WERI-Rb-1 (cell line): Measurements from ENCODE around the gene PIK3R6.

ENCODE experiments used
- DNase-seq: peaks from one replicate; pipeline ENCODE4 v3.0.0-alpha.2; 2020
- H3K27ac ChIP-seq: fragments of 250-450 bp; sonication (Bioruptor Pico); 2 replicates; pipeline ENCODE4 v1.5.1; 2020; ENCODE audit warnings: mild to moderate bottlenecking, moderate library complexity
- H3K27me3 ChIP-seq: fragments of 250-450 bp; sonication (Bioruptor Pico); 2 replicates; pipeline ENCODE4 v1.5.1; 2021; ENCODE audit warnings: mild to moderate bottlenecking, low read depth, moderate library complexity; ENCODE audit not compliant: insufficient read depth, severe bottlenecking
- H3K36me3 ChIP-seq: fragments of 250-450 bp; sonication (Bioruptor Pico); 2 replicates; pipeline ENCODE4 v1.5.1; 2020; ENCODE audit warnings: mild to moderate bottlenecking, moderate library complexity
- H3K4me3 ChIP-seq: 2 replicates; pipeline ENCODE4 v1.5.1; 2011; ENCODE audit warnings: low read depth, mild to moderate bottlenecking, control low read depth, low read length
- H3K9me3 ChIP-seq: fragments of 250-450 bp; sonication (Bioruptor Pico); 2 replicates; pipeline ENCODE4 v1.5.1; 2021; ENCODE audit warnings: mild to moderate bottlenecking, moderate library complexity; ENCODE audit not compliant: severe bottlenecking
- TF ChIP-seq, protein P1 (sequence below): IDR thresholded peaks from 2 replicates; pipeline ENCODE4 v1.5.1; 2011; ENCODE audit warnings: low read depth, mild to moderate bottlenecking, control low read depth, inconsistent platforms, low read length

Gene PIK3R6

GRCh38 chr17:8785547-8786413, 81.7 kb downstream of the PIK3R6 start:
- Histone ChIP-seq H3K9me3 (no peaks in the 10 kb centered on the region), H3K27ac (peak overlapping the region; percentile 26; the same call in 1 of the 2 replicates), H3K4me3 (no peak overlapping the region), H3K27me3 (no peaks in the 10 kb centered on the region), H3K36me3 (no peaks in the 10 kb centered on the region)
- peak; percentile 84 for DNase-seq
- TF ChIP-seq, protein P1, sequence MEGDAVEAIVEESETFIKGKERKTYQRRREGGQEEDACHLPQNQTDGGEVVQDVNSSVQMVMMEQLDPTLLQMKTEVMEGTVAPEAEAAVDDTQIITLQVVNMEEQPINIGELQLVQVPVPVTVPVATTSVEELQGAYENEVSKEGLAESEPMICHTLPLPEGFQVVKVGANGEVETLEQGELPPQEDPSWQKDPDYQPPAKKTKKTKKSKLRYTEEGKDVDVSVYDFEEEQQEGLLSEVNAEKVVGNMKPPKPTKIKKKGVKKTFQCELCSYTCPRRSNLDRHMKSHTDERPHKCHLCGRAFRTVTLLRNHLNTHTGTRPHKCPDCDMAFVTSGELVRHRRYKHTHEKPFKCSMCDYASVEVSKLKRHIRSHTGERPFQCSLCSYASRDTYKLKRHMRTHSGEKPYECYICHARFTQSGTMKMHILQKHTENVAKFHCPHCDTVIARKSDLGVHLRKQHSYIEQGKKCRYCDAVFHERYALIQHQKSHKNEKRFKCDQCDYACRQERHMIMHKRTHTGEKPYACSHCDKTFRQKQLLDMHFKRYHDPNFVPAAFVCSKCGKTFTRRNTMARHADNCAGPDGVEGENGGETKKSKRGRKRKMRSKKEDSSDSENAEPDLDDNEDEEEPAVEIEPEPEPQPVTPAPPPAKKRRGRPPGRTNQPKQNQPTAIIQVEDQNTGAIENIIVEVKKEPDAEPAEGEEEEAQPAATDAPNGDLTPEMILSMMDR, result peak; percentile 91

DNA sequence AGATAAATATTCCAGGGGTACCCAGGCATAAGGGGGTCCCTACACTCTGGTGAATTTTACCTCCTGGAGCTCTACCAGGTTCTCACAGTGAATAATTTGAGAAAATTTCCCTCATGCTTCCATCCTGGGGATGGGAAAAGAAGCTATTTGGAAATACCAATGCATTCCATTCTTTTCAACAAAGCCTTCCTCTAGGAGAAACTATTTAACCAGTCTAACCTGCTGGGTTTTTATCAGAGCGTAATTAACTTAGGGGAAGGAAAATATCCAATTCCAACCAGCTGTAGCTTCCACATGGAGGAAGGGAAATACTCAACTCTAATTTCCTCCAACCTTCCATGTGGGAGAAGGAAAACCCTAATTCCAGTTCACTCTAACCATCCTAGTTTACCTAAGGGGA, 85.3 kb downstream of the PIK3R6 start:
- no peaks in the 10 kb centered on the region for H3K27me3 ChIP-seq
- no peaks in the 10 kb centered on the region for H3K36me3 ChIP-seq
- TF ChIP-seq, protein P1, result no peak
- no peak overlapping the region for H3K4me3 ChIP-seq
- DNase-seq, result no peak
- H3K27ac ChIP-seq, result no peak overlapping the region
- no peaks in the 10 kb centered on the region for H3K9me3 ChIP-seq

DNA sequence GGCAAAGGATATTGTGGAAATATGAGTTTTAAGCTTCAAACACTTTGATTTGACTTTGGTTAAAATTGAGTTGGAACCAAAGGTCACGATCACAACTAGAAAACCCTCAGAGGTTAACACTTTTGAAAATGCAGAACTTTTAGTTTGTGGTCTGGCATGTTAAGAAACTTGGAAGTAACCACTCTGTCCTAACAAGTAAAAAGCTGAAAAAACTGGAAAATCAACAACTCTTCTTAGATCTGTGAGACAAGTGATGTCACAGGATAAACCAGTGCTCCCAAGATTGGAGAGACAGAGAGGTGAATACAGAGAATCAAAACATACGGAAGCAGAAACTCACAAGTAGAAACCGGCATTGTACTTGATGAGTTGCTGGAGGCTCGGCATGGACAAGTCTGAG, 85.7 kb downstream of the PIK3R6 start:
- Histone ChIP-seq H3K4me3 (no peak overlapping the region), H3K27me3 (no peaks in the 10 kb centered on the region)
- no peak for DNase-seq

DNA sequence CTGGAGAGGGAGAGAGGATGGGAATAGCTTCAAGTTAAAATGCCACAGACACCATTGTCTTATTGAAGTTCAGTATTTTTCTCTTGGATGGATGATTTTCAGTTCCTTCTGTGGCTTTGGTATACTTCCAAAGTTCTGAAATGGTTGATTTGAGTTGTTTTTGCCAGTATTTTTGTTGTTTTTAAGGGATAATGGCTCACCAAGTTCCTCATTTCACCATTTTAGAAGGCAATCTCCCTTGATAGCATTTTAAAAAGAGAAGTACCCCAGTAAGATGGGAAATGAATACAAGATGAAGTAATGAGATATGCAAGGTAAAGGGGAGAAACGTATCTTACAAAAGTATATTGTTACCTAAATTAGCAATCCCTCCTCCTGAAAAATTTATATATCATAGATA, 90.6 kb downstream of the PIK3R6 start:
- no peak for DNase-seq
- TF ChIP-seq, protein P1, result no peak
- H3K9me3 ChIP-seq, result no peaks in the 10 kb centered on the region
- no peak overlapping the region for H3K4me3 ChIP-seq
- H3K36me3 ChIP-seq, result no peaks in the 10 kb centered on the region
- no peak overlapping the region for H3K27ac ChIP-seq
- no peaks in the 10 kb centered on the region for H3K27me3 ChIP-seq

More for the DNA sequence above, 85.7 kb downstream of the PIK3R6 start:
- no peaks in the 10 kb centered on the region for H3K36me3 ChIP-seq
- no peak overlapping the region for H3K27ac ChIP-seq
- TF ChIP-seq, protein P1, result no peak
- no peaks in the 10 kb centered on the region for H3K9me3 ChIP-seq

DNA sequence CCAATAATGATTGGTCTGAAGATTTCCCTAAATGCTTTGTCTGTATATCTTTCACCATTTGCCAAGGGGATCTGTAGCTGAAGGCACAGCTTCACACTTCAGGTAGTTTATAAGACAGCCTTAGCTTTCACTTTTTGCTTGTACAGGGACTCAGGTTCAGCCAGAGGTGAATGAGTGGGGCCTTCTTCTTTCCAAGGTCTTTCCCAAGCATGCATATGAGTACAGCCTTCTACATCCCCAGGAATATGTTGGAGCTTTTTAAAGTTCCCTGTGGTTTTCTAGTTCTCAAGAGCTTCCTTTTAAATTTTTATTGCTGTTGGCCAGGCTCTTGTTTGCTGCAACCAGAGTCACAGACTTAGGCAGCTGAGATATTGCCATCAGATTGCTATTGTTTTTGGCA, 91.2 kb downstream of the PIK3R6 start:
- H3K9me3 ChIP-seq, result no peaks in the 10 kb centered on the region
- no peak overlapping the region for H3K4me3 ChIP-seq
- no peak for DNase-seq
- no peaks in the 10 kb centered on the region for H3K36me3 ChIP-seq
- TF ChIP-seq, protein P1, result no peak
- H3K27ac ChIP-seq, result no peak overlapping the region
- H3K27me3 ChIP-seq, result no peaks in the 10 kb centered on the region
